Stimulated activated CD8-positive, alpha-beta memory T cell treated with anti-CD3 and anti-CD28 coated beads, Interleukin-7, amount 100 ng/mL, for 4 hours (primary cell): ENCODE measurements around the gene CPA4.
"Not testable (repeated sequence)": the region's sequence is repeated elsewhere in the genome, so short reads cannot be mapped to it uniquely, and the experiment has no call there.

Source experiments
- DNase-seq, 2 donors: peaks; one replicate each; pipeline ENCODE4 v3.0.0-alpha.2; 2020; ENCODE audit warnings: low read depth in 2 of 2

The CPA4 gene, protein sequence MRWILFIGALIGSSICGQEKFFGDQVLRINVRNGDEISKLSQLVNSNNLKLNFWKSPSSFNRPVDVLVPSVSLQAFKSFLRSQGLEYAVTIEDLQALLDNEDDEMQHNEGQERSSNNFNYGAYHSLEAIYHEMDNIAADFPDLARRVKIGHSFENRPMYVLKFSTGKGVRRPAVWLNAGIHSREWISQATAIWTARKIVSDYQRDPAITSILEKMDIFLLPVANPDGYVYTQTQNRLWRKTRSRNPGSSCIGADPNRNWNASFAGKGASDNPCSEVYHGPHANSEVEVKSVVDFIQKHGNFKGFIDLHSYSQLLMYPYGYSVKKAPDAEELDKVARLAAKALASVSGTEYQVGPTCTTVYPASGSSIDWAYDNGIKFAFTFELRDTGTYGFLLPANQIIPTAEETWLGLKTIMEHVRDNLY

DNA sequence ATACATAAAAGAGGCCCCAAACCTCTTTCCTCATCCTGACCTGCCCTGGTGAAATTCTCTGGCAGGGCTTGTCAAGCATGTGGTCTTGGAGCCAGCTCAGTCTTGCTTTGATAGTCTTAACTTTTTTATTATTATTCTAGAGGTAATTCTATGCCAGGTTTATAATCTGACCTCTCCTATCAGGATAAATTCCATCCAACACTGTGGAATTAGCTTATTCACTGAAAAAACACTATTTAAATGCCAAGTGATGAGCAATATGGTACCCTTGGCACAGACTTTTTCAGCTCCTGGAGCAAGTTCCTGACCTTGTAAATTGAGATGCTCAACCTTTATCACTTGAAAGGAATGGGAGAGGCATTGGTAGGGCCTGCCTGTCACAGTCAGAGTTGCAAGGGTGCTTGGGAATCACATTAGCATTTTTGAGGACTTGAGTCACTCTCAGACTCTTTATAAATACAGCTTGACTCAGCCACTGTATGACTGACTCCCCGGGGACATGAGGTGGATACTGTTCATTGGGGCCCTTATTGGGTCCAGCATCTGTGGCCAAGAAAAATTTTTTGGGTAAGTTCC is at the start of gene CPA4:
TSS of gene CPA4 (plus strand) at position 480 of the 576 bp plus-strand sequence. CDS start at position 500, 20 bp downstream.
- no peak for DNase-seq

DNA sequence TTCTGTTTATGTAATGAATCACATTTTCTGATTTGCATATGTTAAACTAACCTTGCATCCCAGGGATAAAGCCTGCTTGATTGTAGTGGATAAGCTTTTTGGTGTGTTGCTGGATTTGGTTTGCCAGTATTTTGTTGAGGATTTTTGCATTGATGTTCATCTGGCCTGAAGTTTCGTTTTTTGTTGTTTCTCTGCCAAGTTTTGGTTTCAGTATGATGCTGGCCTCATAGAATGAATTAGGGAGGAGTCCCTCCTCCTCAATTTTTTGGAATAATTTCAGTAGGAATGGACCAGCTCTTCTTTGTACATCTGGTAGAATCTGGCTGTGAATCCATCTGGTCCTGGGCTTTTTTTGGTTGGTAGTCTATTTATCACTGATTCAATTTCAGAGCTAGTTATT is 49.5 kb upstream of the CPA4 start:
- not testable (repeated sequence) for DNase-seq

DNA sequence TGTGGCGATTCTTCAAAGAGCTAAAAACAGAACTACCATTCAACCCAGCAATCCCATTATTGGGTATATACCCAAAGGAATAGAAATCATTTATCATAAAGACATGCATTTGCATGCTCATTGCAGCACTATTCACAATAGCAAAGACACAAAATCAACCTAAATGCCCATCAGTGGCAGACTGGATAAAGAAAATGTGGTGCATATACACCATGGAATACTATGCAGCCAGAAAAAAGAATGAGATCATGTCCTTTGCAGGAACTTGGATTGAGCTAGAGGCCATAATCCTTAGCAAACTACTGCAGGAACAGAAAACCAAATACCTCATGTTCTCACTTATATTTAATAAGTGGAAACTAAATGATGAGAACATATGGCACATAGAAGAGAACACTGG is 46.5 kb upstream of the CPA4 start:
- DNase-seq: not testable (repeated sequence)

DNA sequence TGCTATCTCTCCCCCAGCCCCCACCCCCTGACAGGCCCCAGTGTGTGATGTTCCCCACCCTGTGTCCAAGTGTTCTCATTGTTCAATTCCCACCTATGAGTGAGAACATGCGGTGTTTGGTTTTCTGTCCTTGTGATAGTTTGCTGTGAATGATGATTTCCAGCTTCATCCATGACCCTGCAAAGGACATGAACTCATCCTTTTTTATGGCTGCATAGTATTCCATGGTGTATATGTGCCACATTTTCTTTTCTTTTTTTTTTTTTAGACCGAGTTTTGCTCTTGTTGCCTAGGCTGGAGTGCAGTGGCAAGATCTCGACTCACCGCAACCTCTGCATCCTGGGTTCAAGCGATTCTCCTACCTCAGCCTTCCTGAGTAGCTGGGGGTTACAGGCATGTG is 44.1 kb upstream of the CPA4 start:
- not testable (repeated sequence) for DNase-seq

DNA sequence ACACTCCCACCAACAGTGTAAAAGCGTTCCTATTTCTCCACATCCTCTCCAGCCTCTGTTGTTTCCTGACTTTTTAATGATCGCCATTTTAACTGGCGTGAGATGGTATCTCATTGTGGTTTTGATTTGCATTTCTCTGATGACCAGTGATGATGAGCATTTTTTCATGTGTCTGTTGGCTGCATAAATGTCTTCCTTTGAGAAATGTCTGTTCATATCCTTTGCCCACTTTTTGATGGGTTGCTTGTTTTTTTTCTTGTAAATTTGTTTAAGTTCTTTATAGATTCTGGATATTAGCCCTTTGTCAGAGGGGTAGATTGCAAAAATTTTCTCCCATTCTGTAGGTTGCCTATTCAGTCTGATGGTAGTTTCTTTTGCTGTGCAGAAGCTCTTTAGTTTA is 43.3 kb upstream of the CPA4 start:
- not testable (repeated sequence) for DNase-seq

DNA sequence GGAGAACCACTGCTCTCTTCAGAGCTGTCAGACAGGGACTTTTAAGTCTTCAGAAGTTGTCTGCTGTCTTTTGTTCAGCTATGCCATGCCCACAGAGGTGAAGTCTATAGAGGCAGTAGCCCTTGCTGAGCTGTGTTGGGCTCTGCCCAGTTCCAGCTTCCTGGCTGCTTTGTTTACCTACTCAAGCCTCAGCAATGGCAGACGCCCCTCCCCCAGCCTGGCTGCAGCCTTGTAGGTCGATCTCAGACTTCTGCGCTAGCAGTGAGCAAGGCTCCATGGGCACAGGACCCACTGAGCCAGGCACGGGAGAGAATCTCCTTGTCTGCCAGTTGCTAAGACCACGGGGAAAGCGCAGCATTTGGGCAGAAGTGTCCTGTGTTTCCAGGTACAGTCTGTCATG is 38.4 kb upstream of the CPA4 start:
- no peak for DNase-seq

DNA sequence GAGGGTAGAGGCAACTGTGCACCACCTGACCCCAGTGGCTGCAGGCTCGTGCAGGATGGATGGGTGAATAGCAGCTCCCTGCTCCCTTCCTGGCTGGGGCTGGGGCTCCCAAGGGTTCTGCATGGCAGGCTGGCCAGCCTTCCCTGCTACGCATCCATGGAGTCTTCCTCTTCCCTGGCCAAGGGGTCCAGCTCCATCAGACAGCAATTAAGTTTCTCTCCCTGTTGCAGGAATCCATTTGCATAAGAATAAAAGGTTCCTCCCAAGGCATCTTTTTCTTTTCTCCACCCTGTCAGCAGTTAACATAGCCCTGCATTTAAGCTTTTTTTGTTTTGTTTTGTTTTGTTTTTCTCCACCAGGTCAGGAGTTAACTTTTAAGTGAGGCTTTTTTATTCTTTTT is 36.3 kb upstream of the CPA4 start:
- no peak for DNase-seq

DNA sequence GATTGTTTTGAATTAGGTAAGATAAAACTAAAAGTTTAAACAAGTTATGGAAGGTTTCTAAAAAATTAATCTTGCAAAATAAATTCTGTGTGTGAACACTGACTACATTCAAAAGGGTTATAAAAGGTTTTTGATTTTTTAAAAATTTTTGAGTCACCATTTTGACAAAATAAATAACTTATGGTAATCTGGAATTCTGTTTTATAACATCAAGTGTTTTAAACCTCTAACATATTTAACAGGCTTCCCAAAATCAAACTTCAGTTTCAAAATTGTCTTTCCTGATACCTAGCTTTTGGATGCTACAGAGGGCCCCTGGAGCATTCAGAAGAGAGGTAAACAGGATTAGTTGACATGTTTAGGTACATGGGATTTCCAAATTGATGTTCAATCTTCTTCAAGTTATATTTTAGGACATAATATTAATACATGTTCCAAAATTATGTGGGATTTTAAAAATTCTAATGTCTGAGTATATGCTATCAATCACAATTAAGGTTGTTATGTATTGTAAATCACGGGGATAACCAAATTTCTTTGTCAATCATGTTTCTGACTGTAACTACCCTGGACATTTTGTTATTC is 34.4 kb upstream of the CPA4 start:
- no peak for DNase-seq

DNA sequence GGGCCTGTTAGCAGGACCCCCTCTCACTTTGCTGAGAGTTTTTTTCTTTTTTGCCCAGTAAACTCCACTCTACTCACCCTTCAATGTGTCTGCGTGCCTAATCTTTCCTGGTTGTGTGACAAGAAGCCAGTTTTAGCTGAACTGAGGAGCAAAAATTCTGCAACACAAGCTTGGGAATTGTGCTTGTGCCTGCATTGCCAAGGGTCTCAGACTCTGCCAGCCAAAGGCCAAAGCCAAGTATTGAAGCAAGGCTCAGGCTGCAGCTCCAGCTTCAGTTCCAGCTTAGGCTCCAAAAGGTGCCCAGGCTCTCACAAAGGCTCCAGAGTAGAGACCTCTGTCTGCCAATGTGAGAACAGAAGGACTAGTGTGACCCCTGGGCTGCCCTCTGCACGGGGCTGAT is 30.5 kb upstream of the CPA4 start:
- no peak for DNase-seq

DNA sequence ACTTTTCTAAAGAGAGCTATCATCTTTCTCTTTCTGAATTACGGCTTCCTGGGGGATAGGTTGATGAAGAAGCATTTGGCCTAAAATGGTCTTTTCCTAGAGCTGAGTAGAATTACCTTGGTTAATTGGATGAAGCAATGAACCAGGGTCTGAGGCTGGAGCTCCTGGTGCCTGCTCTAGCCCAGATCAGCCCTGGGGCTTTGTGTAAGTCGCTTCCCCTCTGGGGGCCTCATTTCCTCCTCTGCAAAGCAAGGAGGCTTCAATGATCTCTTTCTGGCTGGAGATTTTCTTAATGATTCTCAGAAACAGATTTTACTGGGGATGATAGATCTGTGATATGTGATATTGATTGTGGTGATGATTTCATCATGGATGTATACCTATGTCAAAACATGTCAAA is 29.8 kb upstream of the CPA4 start:
- DNase-seq: no peak

DNA sequence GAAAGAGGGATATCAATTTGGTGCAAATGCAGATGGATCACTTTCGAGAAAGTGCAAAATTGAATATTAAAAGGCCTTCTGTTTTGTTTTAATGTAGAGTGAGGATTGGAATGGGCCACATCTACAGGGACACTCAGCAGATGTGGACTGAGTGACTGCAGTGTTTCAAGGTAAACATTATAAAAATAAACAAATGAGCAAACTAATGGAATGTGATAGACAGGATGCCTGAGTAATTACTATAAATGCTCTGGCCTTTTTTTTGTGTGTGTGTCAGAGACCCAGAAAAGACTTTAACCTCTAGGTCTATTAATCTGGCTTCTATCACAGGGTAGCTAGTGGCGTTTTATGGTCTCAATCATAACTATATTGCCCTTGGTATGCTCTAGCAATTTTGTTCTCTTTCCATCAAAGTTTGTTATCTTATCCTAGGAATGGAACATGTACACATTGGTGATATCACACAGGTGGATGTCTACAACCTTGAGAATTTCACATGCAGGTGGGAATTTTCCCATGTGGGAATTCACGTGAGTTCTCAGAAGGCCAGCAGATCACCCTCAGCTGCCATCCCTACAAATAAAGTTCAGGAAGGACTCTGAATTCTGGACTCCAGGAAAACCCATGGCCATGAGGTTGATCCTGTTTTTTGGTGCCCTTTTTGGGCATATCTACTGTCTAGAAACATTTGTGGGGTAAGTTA is 26.6 kb upstream of the CPA4 start, which contains the start of gene CPA2:
TSS of gene CPA2 (plus strand) at position 606 of the 703 bp plus-strand sequence. CDS start at position 625, 19 bp downstream.
- no peak for DNase-seq

DNA sequence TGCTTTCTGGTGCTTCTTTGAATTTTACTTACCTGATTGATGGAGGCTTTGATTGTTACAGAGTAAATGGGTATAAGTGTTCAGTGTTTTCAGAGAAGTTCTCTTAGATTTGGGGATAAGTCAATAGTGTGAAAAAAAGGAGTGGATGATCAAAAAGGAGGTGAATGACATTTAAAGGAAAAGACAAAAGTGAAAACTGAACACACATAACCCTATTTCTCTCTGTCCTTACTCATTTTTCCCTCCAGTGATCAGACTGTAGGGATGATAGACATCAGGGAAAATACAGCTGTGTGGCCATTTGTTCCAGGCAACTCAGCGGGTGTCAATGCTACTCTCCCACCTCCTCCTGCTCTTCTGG is 26.0 kb upstream of the CPA4 start:
- DNase-seq: no peak

DNA sequence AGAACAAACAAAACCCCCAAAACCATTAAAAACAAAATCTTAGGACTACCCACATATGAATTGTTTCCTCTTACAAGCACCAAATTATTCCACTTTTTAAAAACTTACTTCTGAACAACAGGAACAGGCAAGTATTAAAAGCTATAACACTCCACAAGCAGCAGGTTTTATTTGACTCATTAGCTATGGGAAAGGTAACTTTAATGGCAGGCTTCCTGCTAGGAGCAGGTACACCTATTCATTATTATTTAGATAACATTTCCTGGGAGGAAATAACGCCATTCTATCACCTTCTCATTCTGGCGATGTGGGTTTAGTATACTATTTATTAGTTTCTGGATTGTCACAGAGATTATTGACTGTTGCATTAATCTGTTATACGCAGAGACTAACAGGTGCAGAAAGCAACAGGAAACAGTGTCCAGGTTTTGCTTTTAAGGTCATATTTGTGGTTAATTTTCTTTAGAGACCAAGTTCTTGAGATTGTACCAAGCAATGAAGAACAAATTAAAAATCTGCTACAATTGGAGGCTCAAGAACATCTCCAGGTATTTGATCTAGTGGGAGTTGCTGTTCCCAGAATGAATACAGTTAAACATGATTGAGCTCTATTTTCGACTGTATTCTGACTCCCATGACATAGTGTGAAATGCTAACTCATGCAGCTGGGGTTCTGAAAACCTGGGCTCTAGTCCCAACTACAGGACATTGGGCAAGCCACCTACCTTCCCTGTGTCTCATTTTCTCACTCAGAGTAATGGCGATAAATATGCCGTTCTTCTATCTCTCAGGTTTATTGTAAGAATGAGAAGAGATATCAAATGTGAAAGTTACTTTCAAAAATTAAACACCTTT is 24.3 kb upstream of the CPA4 start:
- no peak for DNase-seq

DNA sequence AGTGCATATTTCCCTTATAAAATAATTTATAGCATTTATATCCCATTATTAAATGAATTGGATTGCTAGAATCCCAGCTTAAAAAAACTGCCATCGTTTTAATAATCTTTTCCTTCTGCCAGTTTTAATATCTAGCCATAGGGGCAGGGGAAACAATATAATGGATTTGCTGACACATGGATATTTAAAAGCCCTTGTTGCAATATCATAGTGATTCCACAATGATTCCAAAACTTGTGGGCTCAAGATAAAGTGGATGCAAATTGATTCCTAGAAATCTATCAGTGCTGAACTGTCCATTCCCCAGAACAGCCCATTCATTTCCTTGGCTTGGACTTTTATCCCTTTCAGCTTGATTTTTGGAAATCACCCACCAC is 23.7 kb upstream of the CPA4 start:
- DNase-seq: no peak

DNA sequence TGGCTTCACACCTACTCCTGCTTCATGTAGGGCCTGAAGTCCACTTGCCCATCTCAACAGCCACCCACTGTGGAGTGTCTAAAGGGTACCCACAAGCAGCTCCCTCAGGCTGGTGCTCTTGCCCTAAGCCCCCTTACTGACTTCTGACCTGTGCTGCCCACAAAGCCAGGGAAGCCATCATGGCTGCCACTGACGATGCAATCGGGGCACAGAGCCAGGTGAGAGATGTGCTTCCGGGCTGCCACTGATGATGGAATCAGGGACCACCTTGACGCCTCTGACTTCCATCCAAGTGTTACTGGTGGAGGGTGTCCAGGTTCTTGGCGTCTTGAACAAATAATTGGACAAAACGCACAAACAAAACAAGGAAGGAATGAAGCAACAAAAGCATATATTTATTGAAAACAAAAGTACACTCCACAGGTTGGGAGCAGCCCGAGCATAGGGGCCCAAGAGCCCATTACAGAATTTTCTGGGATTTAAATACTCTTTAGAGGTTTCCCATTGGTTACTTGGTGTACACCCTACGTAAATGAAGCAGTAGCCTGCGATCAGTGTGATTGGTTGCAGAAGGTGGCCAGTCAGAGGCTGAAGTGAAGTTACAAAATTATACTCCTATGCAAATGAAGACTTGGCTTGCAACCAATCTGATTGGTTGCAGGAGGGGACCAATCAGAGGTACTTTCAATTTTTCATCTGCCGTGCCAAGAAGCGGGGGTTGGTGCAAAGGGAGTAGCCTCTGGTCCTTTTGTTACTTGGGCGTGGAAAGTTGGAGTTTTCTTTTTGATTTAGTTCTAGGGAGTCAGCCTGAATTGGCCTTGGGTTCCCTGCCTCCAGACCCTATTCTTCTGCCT is 21.8 kb upstream of the CPA4 start:
- no peak for DNase-seq

DNA sequence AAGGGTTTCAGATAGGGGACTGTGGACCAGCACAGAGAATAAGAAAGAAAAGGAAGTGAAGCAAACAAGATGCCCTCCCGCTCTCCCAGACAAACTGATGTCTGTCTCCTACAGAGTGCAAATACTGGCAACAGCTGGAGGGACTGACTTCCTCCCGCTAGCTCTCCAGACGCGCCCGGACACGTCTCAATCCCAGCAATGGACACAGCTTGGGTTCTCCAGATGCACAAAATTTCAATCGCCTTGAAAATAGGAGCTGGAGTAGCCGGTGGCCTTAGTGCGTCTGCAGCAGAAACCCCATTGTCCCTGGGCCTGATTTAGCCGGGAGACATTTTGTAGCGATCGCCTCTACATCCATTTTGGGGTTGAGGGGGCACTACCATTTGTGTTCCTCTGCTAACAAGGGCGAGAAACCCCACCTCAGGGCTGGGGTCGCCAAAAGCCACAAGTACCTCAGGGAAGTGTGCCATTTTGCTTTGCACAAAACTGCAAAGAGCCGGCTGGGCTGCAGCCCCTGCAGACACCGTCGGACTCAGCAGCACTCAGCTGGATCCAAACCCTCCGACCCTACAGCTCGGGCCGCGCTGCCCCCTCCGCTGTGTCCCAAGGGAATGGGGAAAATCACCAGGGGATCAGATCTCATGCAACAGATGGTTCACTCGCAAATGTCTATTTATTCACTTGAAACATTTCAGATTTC is 20.4 kb upstream of the CPA4 start:
- DNase-seq: no peak

DNA sequence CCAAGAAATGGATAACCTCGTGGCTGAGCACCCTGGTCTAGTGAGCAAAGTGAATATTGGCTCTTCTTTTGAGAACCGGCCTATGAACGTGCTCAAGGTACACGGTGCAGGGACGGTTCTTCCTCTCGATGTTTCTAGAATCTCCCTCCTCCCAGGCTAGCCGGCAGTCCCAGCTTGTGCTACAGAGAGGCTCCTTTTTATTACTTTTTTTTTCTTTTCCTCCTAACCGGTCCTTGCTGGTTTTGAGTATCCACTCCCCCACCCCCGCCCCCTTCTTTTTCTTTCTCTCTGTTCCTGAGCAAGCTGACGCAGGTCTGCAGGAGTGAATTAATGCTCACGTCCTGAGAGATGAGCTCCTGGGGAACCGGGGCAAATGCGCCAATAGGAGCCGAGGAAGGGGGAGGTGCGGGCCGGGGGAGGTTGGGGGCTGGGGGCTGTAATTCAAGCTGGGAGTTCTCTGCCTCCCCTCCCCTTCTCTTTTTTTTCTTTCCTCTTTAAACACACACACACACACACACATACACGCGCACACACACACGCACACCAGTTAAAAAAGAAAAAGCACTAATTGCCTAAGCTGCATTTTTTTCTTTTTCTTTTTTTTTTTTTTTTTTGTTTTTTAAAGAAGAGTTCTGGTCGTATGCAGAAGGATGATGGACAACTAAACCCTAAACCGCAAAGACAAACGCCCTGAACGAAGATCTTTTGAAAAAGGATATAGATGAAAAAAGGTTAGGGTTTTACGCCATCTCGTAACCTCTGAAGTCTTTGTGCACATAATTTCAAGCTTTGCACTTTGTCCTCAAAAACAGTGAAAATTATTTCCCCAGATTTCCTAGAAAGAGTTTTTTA is 19.7 kb upstream of the CPA4 start:
- DNase-seq: no peak

DNA sequence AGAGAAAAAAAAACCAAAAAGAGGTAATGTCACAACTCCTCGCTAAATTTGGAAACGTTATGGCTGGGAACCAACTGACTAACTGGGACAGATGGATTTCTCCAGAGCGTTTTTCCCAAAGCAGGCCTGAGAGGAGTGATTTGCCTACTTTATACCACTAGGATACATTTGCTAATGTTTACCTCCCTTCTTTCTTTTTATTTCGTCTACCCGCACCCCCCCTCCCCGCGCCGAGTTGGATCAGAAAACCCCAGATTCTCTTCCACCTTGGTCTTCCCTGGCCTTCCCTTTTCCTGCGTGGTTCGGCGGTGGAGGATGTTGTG is 19.1 kb upstream of the CPA4 start:
- no peak for DNase-seq

DNA sequence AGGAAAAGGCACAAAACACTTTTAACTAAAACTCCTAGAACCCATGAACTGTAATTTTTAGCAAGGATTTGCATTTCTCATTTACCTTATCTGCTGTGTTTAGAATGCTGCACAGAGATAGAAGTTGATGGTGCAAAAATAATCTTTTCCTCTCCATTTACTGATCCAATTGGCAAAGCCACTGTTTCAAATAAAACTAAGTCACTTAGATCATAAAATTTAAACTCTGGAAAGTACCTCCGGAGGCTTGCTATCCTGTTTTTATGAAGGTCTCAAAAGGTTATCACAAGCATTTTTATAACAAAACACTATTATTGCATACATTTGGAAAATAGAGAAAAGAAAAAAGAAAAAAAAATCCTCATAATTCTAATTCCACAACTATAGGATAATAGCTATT is 18.7 kb upstream of the CPA4 start:
- DNase-seq: no peak
